Stimulated activated CD8-positive, alpha-beta memory T cell treated with anti-CD3 and anti-CD28 coated beads, Interleukin-7, amount 100 ng/mL, for 24 hours (primary cell): ENCODE data around the gene PNMA8A.
"Not testable (repeated sequence)": the region's sequence is repeated elsewhere in the genome, so short reads cannot be mapped to it uniquely, and the experiment has no call there.

Experiments
- DNase-seq: peaks from one replicate; pipeline ENCODE4 v3.0.0-alpha.2; 2020; ENCODE audit warnings: low read depth

Gene PNMA8A

DNA sequence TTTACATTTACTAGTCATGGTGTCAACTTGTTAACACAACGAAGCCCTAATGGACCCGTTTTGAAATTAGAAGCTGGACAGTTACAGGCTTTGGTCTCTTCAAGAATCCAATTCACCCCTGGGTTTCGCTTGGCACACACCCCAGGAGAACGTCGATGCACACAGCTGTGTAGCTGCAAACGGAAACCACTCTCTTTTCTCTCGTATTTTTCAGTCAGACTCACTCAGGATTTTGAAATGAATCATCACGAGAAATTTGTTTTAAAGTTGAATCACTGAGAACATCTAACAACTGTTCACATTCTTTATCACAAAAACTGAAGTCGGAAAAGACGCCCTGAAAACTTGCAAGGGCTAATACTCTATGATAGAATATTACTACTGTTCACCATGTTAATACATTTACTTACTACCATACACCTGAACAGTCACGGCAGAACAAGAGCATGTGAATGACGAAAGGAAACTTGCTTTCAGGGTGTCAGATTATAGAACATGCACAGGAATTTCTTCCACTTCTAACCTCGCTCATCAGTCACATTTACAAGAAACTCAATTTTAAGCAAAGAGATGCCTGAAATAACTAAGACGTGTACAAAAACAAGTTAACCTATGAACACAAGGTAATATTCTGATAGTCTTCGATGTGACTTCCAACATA, 4.7 kb downstream of the PNMA8A start:
- DNase-seq = no peak

DNA sequence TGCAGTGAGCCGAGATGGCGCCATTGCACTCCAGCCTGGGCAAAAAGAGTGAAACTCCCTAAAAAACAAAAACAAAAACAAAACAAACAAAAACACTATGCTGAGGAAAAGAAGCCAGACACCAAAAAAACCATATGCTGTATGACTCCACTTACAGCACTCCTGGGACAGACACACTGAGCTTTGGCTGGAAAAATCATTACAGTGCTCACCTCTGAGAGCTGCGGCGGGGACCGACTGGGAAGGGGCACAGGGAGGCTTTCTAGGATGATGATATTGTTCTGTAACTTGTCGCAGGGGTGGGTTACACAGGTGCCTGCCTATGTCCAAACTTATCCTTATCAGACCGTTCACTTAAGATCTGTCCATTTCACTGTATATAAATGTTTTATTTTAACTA, 7.8 kb downstream of the PNMA8A start:
- DNase-seq = no peak

- DNase-seq = no peak
Observed at GRCh38 chr19:46461537-46461936, 9.8 kb downstream of the PNMA8A start.

- no peak for DNase-seq
Observed at GRCh38 chr19:46460981-46461380, 10.4 kb downstream of the PNMA8A start.

- no peak for DNase-seq
Observed at GRCh38 chr19:46460055-46460454, 11.3 kb downstream of the PNMA8A start.

DNA sequence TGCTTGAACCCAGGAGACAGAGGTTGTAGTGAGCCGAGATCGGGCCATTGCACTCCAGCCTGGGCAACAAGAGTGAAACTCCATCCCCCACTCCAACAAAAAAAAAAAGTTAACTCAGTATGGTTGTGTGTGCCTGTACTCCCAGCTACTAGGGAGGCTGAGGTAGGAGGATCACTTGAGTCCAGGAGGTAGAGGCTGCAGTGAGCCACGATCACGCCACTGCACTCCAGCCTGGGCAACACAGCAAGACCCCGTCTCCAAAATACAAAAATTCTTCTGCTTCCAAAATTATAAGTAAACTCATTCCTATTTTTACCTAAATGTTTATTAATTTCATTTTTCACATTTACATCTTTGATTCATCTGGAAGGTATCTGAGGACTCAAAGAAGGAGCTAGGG, 14.4 kb downstream of the PNMA8A start:
- DNase-seq = no peak

GRCh38 chr19:46454244-46454643, 17.1 kb downstream of the PNMA8A start:
- no peak for DNase-seq

- DNase-seq = no peak
Observed at GRCh38 chr19:46453661-46454060, 17.7 kb downstream of the PNMA8A start.

- DNase-seq = no peak
Observed at GRCh38 chr19:46452186-46452585, 19.2 kb downstream of the PNMA8A start.

DNA sequence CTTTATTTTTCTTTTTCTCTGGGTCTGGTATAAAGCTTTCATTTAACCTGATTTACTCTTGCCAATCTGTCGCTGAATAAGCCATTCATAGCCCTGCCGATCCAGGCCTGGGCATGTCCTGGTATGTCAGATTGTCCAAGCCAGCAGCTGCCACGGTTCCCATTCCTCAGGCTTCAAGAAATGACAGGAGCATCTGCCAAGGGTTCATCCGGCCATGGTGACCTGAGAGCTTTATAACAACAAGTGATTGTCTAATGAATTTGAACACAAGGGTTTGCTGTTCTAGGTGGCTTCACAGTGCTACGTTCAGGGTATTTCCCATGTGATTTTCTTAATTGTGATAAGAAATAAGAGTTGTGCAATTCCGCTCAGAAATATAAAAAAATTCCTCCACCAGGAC, 20.0 kb downstream of the PNMA8A start:
- DNase-seq = no peak

DNA sequence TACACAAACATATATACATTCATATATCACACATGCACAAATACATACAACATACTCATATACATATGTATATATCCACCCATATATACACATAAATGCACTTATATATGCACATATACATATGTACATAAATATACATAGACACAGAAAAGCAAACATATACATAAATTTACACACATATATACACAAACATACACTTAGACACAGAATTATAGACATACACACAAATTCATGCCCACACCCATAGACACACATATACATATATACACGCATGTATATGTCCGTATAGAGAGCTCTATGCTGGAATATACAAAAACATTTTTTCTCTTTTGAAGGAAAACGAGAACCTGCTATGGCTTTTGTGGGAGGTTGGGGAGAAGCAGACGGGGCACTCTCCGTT, 20.6 kb downstream of the PNMA8A start:
- no peak for DNase-seq

DNA sequence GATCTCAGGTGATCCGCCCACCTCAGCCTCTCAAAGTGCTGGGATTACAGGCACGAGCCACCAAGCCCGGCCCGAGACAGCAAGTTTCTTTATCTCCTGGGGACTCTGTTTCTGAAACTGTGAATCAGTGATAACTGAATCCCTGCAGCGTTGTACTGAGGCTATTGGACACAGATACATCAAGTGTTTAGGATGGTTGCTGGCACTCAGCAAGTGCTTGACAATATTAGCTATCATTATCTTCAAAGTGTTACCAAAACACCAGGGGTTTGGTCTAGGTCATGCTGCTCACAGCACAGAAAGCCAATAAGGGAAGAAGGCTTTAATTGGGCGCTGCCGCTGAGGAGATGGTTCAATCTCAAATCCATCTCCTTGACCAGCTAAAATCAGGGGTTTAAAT, 22.1 kb downstream of the PNMA8A start:
- no peak for DNase-seq

- no peak for DNase-seq
Observed at GRCh38 chr19:46448601-46449000, 22.8 kb downstream of the PNMA8A start.

- DNase-seq = no peak
Observed at GRCh38 chr19:46447824-46448223, 23.5 kb downstream of the PNMA8A start.

- DNase-seq = no peak
Observed at GRCh38 chr19:46447006-46447405, 24.4 kb downstream of the PNMA8A start.

GRCh38 chr19:46446021-46446420, 25.3 kb downstream of the PNMA8A start:
- DNase-seq = no peak

- no peak for DNase-seq
Observed at GRCh38 chr19:46442808-46443450, 28.4 kb downstream of the PNMA8A start.

- DNase-seq = no peak
Observed at GRCh38 chr19:46441866-46442265, 29.5 kb downstream of the PNMA8A start.

- not testable (repeated sequence) for DNase-seq
Observed at GRCh38 chr19:46435689-46436088, 35.7 kb downstream of the PNMA8A start.

GRCh38 chr19:46435009-46435408, 36.4 kb downstream of the PNMA8A start:
- DNase-seq = no peak

DNA sequence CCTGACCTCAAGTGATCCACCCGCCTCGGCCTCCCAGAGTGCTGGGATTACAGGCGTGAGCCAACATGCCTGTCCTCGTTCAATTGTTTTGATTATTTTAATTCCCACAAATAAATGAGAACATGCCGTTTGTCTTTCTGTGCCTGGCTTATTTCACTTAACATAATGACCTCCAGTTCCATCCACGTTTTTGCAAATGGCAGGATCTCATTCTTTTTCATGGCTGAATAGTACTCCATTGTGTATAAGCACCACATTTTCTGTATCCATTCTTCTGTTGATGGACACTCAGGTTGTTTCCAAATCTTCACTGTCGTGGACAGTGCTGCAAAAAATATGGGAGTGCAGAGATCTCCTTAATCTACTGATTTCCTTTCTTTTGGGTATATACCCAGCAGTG, 37.9 kb downstream of the PNMA8A start:
- DNase-seq = not testable (repeated sequence)

- DNase-seq = no peak
Observed at GRCh38 chr19:46431824-46432223, 39.5 kb downstream of the PNMA8A start.

DNA sequence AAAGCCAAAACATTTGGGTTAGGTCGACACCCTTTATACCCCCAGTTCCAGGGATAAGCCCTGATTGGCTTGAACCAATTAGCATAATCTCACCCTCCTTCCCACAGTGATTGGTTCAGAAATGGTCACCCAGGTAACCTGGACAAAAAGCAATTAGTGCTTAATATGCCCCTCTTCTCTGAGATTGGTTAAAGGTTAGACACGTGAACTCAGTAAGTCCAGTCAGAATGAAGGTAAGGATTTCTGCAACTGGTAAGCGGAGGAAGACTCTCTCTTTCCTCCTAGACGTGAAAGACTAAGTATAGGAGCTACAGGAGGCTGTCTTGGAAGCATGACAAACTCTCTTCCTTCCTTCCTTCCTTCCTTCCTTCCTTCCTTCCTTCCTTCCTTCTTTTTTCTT, 41.4 kb downstream of the PNMA8A start:
- no peak for DNase-seq
